Stimulated activated CD4-positive, alpha-beta T cell treated with anti-CD3 and anti-CD28 coated beads, TNF-alpha, amount 100 ng/mL, for 4 hours (primary cell): ENCODE measurements around the gene CDHR3.
"Not testable (repeated sequence)": the region's sequence is repeated elsewhere in the genome, so short reads cannot be mapped to it uniquely, and the experiment has no call there.

ENCODE experiments used
- DNase-seq, 3 experiments: peaks; one replicate each; pipeline ENCODE4 v3.0.0-alpha.2; 2020; ENCODE audit warnings: low read depth in 3 of 3

CDHR3 gene

DNA sequence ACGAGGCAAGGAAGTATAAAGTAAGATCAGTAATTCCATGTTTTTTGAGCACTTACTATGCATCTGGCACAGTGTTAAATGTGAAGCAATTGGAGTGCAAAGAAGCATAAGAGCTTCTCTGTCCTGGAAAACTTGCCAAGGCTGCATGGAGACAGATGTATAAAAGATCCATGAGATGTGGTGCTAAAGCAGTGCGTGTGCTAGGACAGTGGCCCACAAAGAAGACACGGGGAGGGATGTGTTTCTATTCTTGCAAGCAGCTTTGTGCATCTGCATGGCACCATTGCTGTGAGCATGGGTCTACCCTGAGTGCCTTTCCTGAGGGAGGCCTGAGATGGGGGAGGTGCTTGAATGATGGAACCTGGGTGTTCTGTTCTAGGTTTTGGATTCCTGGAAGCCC is 5.1 kb upstream of the CDHR3 start:
- DNase-seq = no peak

DNA sequence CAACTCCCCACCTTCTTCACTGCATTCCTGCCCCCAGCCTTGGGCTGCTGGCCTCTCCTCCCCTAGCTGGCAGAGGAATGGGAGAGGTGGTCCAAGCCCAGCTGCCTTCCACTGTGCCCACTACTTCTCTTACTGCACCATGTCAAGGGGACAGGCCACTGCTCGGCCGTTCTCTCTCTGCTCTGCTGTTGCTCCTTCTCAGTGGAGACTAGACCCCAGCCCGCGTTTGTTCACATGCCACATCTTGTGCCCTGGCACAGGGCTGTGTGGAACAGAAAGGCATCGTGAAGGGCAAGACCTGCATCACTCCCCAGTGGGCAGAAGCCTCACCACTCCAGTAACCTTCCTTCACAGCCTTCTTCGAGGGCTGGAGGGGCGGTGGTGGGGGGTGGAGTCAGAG is 711 bp upstream of the CDHR3 start:
- DNase-seq = no peak

DNA sequence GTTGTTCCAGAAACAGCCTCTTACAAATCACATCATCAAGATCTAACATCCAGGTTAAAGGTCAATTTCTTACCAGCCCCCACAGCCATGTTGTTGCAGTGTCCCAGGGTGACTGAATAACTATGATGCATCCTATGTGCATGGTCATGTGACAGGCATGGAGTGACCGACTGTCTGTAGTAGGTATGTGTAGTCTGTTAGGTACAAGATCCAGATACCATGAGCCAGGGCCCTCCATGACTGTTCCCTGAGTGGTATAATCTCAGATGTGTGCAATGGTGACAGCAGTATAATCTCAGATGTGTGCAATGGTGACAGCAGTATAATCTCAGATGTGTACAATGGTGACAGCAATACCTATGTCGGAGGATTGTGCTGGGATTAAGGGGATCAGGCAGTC is 8.8 kb downstream of the CDHR3 start:
- no peak for DNase-seq

DNA sequence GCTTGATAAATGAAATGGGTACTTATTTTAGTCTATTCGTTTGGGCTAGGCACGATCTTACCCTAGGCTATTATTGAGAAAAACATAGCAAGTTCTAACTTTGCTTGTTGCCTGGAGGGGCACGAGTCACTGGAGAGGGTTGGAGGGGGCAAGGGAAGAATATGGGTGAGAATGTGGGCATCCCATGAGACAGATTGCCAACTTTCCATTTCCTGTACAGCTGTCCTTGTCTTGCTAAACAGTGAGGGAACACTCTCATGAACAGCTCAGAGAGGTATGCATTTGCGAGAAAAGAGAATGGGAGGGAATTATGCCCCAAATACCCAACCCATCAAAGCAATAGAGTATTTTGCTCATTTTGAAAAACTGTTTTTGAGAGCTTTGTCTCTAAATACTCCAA is 9.2 kb downstream of the CDHR3 start:
- no peak for DNase-seq

DNA sequence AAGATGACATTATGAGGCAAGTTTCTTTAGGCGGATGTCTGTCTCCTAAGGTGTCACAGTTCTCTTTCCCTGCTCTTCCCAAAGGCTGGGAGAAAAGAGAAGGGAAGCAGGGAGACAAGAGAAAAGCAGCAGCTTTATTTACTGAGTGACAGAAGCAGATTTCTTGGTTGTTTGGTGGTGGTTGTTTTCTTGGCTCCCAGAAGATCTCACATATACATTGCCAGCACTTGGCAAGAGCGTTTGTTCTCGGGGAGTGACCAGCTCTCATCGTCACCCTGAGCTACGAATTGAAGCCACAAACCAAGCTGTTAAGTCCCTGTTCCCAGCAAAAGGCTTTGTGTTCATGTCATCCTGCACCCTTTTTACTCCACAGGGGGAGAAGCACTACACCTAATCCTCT is 11.4 kb downstream of the CDHR3 start:
- DNase-seq = no peak

DNA sequence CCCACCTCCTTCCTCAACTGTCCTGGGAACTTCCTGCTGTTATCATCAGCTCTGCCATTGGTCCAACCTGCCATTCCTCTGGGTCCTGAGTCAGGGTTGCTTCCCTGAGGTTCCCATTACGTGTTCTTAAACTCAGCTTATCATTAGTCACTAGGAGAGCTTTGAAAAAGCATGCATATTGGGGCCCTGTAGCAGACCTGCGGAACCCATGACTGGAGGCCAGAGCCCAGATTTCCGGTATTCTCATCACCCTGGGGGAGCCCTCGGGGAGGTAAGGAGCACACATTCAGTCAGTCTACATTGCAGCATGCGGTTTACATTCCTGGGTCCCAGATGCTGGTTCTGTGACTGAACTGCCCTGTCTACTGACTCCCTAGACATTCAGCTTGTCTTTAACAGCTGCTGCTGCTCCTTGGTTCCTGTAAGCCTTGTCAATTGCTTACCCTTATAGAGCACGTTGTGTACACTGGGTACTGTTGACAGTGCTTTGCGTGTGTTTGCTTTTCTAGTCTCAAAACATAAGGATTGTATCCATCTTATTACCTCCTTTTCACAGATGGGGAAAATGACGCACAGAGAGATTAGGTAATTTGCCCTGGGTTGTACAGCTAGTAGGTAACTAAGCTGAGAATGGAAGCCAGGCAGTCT is 12.8 kb downstream of the CDHR3 start:
- no peak for DNase-seq

DNA sequence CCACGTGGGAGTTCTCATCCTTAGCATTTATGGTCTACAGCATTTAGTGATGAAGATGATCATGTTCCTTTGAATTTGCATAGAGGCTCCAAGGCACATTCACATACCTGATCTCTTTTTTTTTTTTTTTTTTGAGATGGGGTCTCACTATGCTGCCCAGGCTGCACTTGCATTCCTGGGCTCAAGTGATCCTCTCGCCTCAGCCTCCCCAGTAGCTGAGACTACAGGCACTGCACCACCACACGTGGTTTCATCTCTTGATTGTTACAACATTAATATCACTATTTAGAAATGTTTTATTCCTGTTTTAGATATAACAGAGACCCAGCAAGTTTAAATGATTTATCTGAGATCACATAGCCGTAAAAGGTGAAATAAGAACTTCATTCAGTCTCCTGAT is 13.8 kb downstream of the CDHR3 start:
- no peak for DNase-seq

DNA sequence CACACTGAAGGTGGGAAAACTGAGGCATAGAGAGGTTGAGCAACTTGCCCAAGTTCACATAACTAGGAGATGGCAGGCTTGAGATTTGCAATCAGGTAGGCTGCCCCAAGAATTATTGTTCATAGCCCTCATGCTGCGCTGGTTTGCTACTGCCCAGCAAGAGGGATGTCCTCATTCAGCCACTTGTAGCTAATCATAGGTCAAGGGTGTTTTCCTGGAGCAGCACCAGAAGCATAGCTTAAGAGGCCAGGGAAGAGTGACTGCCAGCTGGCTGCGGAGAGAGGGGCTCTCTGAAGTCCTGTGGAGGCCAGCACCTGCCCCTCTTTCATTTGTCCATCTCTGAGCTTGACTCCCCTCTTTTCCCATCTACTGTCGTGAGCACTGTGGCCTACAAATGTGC is 15.0 kb downstream of the CDHR3 start:
- DNase-seq = no peak

DNA sequence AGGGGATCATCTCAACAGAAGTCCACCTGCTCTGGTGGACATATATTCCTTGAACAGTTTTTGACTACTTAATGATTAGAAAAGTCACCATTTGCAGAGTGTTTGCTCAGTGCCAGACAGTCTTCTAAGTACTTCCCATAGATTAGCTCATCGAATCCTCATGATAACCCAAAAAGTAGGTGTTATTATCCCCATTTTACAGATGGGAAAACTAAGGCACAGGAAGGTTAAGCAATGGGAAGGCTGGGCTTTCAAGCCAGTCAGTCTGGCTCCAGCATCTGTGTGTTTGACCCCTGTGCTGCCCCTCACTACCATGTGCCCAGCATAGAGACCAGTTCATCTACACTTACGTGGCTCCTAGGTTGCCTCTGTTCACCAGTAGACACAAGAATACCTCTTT is 15.9 kb downstream of the CDHR3 start:
- no peak for DNase-seq

DNA sequence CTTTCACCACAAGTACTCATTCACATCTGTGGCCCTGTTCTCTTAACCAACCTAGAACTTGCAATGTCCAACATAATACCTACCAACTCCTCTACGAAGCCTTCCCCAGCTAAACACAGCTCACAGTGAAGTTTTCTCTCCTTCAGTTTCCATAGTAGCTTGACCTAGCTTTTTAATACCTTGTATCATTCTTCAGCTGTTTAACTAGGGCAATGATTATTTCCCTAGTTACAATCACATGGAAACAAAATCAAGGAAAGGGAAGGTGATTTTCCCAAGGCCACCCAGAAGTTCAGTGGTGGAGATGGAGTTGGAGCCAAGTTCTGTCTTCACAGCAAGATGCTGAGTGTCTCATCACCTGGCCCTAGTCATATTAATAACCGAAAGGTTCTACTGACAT is 16.3 kb downstream of the CDHR3 start:
- no peak for DNase-seq

DNA sequence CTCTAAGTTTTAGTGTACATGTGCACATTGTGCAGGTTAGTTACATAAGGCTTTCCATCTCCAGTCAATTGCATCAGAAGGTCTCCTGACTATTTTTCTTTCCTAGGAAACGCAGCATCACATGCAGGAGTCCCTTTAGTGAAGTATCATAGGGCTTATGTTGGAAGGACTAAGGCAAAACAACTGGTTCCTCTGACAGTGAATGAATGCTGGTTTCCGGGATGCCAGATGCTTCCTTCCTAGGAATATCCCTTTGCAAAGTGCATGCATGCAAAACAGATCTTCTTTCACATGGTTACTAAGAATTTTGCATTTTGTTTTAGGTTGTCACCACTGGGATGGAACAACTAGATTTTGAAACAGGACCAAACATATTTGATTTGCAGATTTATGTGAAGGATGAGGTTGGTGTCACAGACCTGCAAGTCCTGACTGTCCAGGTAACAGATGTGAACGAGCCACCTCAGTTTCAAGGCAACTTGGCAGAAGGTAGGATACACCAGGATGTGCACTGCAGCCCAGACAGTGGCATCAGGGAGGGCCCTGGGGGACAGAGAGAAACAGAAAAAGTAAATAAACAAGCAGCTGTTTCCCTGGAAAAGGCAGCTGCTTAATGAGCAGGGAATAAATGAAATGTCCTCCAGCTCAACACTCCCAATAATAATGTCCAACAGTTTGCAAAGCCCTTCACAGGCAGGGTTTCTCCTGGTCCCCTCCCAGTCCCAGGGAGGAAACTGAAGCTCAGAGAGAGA is 17.8 kb downstream of the CDHR3 start:
- DNase-seq = no peak

DNA sequence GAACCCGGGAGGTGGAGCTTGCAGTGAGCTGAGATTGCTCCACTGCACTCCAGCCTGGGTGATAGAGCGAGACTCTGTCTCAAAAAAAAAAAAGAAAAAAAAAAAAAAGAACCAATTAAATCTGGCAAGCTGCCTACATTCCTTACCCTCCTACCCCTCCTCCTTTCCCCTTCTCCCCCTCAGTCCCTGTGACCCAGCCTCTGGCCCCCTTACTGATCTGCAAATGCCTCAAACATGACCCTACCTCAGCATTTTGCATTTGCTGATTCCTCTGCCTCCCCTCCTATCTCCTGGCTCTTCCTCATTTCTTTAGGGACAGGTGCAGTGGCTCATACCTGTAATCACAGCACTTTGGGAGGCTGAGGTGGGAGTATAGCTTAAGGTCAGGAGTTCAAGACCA is 19.3 kb downstream of the CDHR3 start:
- DNase-seq = no peak

DNA sequence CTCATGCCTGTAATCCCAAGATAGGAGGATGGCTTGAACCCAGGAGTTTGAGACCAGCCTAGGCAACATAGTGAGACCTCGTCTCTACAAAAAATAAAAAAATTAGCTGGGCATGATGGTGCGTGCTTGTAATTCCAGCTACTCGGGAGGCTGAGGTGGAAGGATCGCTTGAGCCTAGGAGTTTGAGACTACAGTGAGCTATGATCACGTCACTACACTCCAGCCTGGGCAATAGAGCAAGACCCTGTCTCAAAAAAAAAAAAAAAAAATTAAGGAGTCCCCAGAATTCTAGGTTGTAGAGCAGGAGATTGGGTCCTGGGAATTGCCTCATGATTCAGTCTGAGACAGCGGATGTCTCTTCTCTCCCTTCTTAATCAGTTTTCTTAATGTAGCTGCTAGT is 21.7 kb downstream of the CDHR3 start:
- DNase-seq = not testable (repeated sequence)

DNA sequence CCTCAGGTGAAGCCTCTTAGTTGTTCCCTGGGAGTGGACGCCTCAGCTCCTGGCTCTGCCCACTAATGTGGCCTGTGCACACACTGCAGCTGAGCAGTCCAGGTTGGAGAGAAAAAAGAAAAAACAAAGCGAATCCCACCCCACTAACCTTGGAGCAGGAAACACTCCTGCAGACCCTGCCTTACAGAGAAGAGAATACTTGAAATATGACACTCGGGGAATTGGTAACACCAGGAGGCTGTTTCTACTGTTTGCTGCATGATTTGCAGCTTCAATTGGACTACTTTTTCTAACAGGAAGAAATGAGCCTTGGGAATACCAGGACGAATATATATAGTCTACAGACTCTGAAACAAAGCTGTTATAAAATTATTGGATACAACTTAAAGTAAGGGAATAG is 22.2 kb downstream of the CDHR3 start:
- DNase-seq = no peak

DNA sequence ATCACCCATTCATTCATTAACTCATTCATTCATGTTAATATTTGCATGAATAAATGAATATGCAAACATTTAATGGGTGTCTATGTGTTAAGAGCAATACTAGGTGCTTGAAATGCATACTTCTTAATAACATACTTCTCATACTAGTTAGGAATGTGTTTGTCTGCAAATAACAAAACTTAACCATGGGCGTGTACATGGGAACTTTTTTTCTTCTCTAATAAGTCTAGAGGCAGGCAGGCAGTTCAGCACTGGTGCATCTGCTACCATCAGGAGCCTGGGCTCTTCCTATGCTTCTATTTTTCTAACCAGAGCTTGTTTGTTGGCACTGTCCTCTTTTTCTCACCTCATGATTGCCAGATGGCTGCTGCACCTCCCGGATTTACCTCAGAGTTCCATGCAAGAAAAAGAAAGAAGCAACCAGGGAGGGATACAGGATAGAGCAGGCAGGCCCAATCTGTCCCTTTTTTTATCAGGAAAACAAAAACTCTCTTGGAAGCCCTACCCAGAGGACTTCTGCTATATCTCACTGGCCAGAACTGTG is 22.7 kb downstream of the CDHR3 start:
- DNase-seq = no peak

DNA sequence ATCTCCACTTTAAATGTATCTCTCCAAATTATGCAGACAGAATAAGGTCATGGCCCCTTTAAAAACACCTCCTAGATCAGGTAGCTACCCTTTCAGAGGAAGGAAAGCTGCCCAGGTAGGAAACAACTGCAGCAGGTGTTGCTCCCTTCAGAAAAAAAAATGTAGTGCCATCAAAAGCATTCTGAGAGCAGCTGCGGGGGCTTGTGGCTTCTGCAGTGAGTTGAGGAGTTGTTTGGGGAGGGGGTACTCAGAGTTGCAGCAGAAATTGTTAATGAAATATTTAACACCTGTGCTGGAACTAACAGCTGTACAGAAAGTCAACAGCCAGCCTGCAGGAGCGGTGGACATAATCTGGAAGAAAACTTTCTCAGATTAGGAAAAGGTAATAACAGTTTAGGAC is 24.0 kb downstream of the CDHR3 start:
- DNase-seq = no peak

DNA sequence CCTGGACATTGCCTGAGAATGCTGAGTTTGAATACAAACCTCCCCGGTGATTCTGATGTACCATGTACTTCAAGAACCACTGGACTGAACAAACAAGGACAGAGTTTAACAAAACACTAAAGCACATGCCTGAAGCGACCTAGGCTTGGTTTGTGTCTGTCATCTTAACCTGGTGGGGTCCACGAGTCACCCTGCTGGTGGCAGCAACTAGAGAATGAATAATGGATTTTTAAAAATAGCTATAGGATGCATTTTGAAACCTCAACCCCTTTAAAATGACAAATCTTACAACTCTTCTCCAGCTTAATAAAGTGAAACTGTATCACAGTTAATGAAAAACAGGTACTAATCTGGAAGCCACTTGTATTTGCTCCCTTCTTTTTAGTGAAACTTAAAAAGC is 25.2 kb downstream of the CDHR3 start:
- no peak for DNase-seq

DNA sequence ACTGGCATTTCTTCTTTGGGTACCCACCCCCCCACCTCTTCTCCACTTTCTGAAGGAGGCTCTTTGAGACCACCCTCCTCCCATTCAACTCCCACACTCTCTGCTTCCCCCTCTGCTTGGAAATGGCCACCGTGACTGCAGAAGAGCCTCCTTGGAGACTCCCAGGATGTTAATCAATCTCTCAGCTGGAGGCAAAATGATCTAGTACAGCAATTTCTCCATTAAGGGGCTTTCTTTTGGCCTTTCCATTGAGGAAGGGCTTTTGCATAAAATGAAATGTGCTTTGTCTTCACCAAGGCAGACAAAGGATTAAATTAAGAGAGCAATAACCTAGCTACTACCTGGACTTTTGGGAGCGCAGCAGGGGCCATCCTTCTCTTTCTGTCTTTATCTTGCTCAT is 26.1 kb downstream of the CDHR3 start:
- no peak for DNase-seq

DNA sequence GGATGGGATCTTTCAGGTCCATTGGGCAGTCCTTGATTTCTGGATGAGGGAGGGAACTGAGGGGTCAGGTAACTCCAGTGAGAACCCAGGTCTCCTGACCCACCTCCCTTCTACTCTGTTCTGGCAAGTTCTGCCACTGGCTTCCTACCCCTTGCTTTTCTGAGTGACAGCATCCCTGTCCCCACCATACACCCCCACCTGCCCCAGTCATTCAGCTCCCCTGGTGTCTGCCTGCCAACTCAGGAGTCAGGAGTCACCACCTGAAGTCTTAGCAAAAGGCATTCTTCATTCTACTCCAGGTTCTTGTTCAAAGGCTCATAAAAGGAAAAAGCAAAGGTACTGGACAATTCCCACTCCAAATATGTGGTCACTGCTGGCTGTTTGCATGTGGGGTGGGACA is 26.6 kb downstream of the CDHR3 start:
- no peak for DNase-seq

DNA sequence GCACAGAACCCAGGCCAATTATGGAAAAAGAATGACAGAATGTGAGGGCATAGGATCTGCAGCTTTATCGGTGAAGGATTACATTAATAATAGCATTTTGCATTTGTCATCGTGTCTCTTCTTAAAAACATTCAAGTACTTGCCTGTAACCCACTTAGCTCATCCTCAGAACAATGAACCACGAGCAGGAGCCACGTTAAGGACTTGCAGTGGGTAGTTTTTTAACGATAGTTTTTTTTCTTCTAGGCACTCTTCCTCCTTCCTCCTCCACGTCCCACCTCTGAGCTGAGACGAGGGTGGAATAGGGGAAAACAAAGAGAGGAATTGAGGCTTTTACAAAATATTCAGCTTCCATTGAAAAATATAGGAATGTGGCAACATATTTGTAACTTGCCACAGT is 27.1 kb downstream of the CDHR3 start:
- DNase-seq = no peak

DNA sequence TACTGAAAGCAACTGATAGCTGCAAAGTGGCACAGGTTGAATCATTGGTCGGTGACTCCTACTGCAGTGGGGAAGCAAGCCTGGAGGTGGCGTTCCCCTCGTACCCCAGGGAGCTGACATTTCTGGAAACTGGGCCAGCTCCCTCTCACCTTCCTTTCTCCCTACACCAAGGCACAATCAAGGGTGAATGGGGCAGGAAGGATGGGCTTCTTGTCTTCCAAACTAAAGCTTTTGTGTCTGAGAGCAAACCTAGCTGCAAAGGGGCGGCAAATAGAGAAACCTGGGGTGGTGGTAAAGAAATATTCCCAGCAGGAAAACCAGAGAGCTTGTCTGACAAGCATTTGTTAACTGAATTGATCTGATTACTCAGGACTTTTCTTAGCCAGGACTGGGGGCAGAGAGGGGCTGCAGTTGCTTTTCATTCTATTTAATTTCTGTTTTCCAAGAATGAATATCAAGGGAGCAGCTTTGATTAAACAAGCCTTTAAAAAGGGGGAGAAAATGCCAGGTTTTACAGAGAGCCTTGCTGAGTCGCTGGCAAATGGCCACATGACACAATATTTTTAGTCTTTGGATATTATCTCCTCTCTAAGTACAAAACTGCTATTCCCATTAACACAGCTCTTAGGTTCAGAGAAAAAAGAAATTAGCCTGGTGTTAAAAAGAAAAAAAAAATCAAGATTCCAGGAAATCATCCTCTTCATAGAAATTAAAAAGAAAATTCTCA is 27.8 kb downstream of the CDHR3 start:
- DNase-seq = no peak

DNA sequence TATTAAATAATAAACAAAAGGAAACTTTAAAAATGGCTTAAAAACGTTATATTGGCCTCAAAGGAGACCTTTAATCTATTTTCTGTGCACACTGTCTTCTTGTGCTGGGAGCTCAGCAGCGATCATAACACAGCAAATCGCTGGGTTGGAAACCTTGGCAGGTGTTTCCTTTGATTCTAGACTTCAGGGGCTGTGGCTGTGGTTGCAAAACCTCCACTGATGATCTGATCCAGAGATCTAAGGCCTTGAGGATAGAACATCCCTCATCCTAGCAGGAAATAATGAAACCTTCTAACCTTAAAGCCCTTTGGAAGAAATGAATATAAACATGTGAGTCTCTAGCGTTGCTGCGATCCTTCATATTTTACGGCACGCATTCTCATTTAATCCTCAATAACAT is 29.8 kb downstream of the CDHR3 start:
- no peak for DNase-seq
